ENCODE measurements around the gene LONP2.

- TF ChIP-seq, protein P1, sequence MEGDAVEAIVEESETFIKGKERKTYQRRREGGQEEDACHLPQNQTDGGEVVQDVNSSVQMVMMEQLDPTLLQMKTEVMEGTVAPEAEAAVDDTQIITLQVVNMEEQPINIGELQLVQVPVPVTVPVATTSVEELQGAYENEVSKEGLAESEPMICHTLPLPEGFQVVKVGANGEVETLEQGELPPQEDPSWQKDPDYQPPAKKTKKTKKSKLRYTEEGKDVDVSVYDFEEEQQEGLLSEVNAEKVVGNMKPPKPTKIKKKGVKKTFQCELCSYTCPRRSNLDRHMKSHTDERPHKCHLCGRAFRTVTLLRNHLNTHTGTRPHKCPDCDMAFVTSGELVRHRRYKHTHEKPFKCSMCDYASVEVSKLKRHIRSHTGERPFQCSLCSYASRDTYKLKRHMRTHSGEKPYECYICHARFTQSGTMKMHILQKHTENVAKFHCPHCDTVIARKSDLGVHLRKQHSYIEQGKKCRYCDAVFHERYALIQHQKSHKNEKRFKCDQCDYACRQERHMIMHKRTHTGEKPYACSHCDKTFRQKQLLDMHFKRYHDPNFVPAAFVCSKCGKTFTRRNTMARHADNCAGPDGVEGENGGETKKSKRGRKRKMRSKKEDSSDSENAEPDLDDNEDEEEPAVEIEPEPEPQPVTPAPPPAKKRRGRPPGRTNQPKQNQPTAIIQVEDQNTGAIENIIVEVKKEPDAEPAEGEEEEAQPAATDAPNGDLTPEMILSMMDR (IDR thresholded peaks at IDR 0.05) = no peak
- no peak for TF ChIP-seq POLR2A (IDR thresholded peaks at IDR 0.05)
Observed at GRCh38 chr16:48294724-48295123, 50.6 kb downstream of the LONP2 start.

Measured in body of pancreas (tissue), 4 donors.